Heart right ventricle (tissue), 16 donors: ENCODE results near the gene RAD51B. TPM values are rescaled to one million over a fixed set of nuclear protein-coding genes. Genes with fewer than 3 reads are reported as not detected.
A peak's percentile ranks its signal among the peaks of the same experiment; 100 is the strongest.

Experiments used
- ATAC-seq, 8 donors: fragments of 200-7000 bp; cut with Tn5 transposase; one replicate each; pipeline ENCODE4 v1.9.1; 2020; ENCODE audit warnings: mild to moderate bottlenecking in 8 of 8, moderate library complexity in 8 of 8, moderate number of reproducible peaks in 1 of 8
- DNase-seq, 2 donors: peaks; one replicate each; pipeline ENCODE4 v3.0.0-alpha.2; 2020
- H3K27ac ChIP-seq, 10 donors: fragments of 200-600 bp; sonication (generic) in 2 of 10; one replicate each; pipeline versions ENCODE4 v1.5.0 to v1.8.0; 2020 to 2022; ENCODE audit warnings: mild to moderate bottlenecking in 3 of 10
- H3K27me3 ChIP-seq, 7 donors: fragments of 200-600 bp; one replicate each; pipeline ENCODE4 v1.8.0; 2021 to 2022; ENCODE audit warnings: mild to moderate bottlenecking in 2 of 7
- H3K36me3 ChIP-seq, 9 donors: fragments of 200-600 bp; sonication (generic) in 1 of 9; one replicate each; pipeline versions ENCODE4 v1.5.0 to v1.8.0; 2020 to 2022; ENCODE audit warnings: mild to moderate bottlenecking in 2 of 9
- H3K4me1 ChIP-seq, 9 donors: fragments of 200-600 bp; sonication (generic) in 1 of 9; one replicate each; pipeline versions ENCODE4 v1.5.0 to v1.8.0; 2020 to 2022; ENCODE audit warnings: mild to moderate bottlenecking in 4 of 9
- H3K4me3 ChIP-seq, 10 donors: fragments of 200-600 bp; sonication (generic) in 2 of 10; one replicate each; pipeline versions ENCODE4 v1.5.0 to v1.8.0; 2020 to 2022; ENCODE audit warnings: mild to moderate bottlenecking in 7 of 10, moderate library complexity in 2 of 10
- H3K9me3 ChIP-seq, 11 donors: fragments of 200-600 bp in 10 of 11; sonication (generic) in 2 of 11; one replicate each; pipeline versions ENCODE4 v1.5.0 to v1.8.0; 2013 to 2022; ENCODE audit warnings: mild to moderate bottlenecking in 2 of 11, control low read depth in 1 of 11, moderate library complexity in 1 of 11
- WGBS, 2 donors: extraction: QIAGEN DNeasy Blood & Tissue Kit; methylation state at CpG; one replicate each; pipeline ENCODE4 v1.1.7; 2013; ENCODE audit warnings: inconsistent platforms in 1 of 2; 5-methylcytosine and 5-hydroxymethylcytosine counted together
- intact Hi-C, 10 donors: fragments of 100-400 bp; cut with DNase I; formaldehyde crosslinking; loops; one replicate each; pipeline versions ENCODE4 v1.11.1 to v1.14.2; 2022
- polyA plus RNA-seq, 2 donors: library from polyadenylated mRNA; stranded (reverse); fragments of 200-250 nt; gene quantifications; one replicate each; pipeline ENCODE4 v1.2.3, GENCODE V29; 2013
- total RNA-seq, 10 donors: library from RNA; stranded (reverse); fragmentation: NEBNext Ultra II Directional in 3 of 10; extraction: Animal tissue kit (Norgen Biotek cat#: 25700) in 3 of 10; gene quantifications; one replicate each; pipeline versions ENCODE4 v1.2.1 to v1.2.4, GENCODE V29; 2021 to 2023
- TF ChIP-seq, protein P1 (sequence below), 9 donors: fragments of 200-600 bp; sonication (generic) in 2 of 9; IDR thresholded peaks; one replicate each; pipeline versions ENCODE4 v1.5.0 to v1.8.0; 2021 to 2022; ENCODE audit warnings: antibody characterized with exemption in 9 of 9, mild to moderate bottlenecking in 5 of 9, moderate library complexity in 1 of 9
- donor health status: Arrhythmogenic right ventricular cardiomyopathy.
- donor health status: ischemic (EF 13 %, LVEDD 7.1; RV severe dilation, severe dysfunction).
- donor health status: healthy with polysubstance abuse.
- donor health status: DM: no; HTN: yes; CAD: no.
- donor health status: DM: no; HTN: no; CAD: no.
- donor health status: ischemic (EF 25% LVEDD 6.9; RV normal size, moderate dysfunction).
- donor health status: ischemic (EF 25% LVEDD 5.7; RV mildly dilated, moderate dysfunction).
- donor health status: healthy.
- donor health status: DM: yes; HTN: yes; CAD: no.
- donor health status: Ischemic cardiomyopathy.
- donor health status: ischemic (EF 35%, LVEDD 5.7; RV mildly dilated, moderate dysfunction).
- donor health status: nonischemic (EF 11% LVEDD 7.7; RV severe dilation, severe dysfunction).
- donor health status: DM: yes; HTN: yes; CAD: no.
- donor health status: PGD.
- donor health status: ischemic (EF 29% LVEDD 5.4; RV normal size, mild dysfunction).
- donor health status: nonischemic (EF 23%, LVEDD 6.1; RV moderate dilation, normal function).

The RAD51B gene
- total and polyA plus RNA-seq, 12 donors, result 0.88 to 8.6 (median 3.5) TPM

GRCh38 chr14:68573126-68573525, 753.5 kb downstream of the RAD51B start:
- Histone ChIP-seq H3K9me3 (peaks cover 0 to 6% (median 0%) of the 10 kb centered on the region in 11 donors), H3K4me1 (peaks cover 3 to 60% (median 26%) of the 10 kb centered on the region in 9 donors), H3K27ac (no peak overlapping the region), H3K4me3 (no peak overlapping the region), H3K36me3 (no peaks in the 10 kb centered on the region), H3K27me3 (no peaks in the 10 kb centered on the region)
- intact Hi-C loops, result no loop called here
- TF ChIP-seq, protein P1, sequence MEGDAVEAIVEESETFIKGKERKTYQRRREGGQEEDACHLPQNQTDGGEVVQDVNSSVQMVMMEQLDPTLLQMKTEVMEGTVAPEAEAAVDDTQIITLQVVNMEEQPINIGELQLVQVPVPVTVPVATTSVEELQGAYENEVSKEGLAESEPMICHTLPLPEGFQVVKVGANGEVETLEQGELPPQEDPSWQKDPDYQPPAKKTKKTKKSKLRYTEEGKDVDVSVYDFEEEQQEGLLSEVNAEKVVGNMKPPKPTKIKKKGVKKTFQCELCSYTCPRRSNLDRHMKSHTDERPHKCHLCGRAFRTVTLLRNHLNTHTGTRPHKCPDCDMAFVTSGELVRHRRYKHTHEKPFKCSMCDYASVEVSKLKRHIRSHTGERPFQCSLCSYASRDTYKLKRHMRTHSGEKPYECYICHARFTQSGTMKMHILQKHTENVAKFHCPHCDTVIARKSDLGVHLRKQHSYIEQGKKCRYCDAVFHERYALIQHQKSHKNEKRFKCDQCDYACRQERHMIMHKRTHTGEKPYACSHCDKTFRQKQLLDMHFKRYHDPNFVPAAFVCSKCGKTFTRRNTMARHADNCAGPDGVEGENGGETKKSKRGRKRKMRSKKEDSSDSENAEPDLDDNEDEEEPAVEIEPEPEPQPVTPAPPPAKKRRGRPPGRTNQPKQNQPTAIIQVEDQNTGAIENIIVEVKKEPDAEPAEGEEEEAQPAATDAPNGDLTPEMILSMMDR (IDR thresholded peaks at IDR 0.05), result no peak
- 92 to 93% methylated on average over 6 of the region's 6 CpGs for WGBS, 2 donors
- ATAC-seq (no peak), DNase-seq (no peak)

DNA sequence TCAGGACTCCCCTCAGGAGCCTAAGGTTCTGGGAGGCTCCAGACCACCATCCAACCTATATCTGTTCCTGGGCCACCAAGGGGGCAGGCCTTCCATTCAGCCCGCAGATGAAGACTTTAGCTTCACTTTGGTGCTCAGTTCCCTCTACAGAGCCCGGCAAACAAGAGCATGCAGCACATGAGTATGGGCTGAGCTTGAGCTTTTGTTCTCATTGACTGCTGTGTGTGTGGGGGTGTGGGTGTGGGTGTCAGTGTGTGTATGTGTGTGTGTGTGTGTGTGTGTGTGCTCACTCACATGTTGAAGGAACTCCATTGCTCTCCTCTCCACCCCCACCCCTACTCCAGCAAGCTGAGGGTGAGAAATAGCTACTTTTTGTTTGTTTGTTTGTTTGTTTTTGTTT, 754.1 kb downstream of the RAD51B start:
- 92 to 95% methylated on average over 2 of the region's 2 CpGs for WGBS, 2 donors
- H3K4me1 ChIP-seq, result peaks cover 3 to 60% (median 24%) of the 10 kb centered on the region in 9 donors

DNA sequence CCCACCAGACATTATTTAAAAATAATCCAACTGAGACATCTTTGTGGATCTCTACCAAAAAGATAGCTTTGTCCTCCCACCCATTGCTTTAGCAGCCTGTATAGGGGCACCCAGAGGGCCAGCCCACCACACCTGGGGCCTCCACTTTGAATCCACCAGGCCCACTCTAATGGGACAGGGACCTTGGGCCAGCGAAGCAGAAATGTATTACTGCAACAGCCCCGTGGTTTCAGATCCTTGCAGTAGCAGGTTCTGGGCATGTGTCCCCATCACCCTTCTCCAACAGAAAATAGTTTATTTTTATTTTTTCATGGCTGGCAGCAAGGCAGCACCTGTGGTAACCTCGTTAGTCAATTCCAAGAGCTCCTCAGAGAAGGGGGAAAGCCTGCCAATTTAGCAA, 754.9 kb downstream of the RAD51B start:
- WGBS, 2 donors, result 90% methylated on average over 3 of the region's 3 CpGs
- ATAC-seq (no peak), DNase-seq (no peak)
- Histone ChIP-seq H3K4me1 (peaks cover 3 to 60% (median 21%) of the 10 kb centered on the region in 9 donors), H3K27ac (peak overlapping the region in 1 of 10 donors; percentile 86), H3K36me3 (no peaks in the 10 kb centered on the region), H3K27me3 (no peaks in the 10 kb centered on the region), H3K9me3 (peaks cover 0 to 6% (median 0%) of the 10 kb centered on the region in 11 donors), H3K4me3 (no peak overlapping the region)
- intact Hi-C loops, result no loop called here
- TF ChIP-seq, protein P1 (IDR thresholded peaks at IDR 0.05), result no peak

More for the DNA sequence above, 754.1 kb downstream of the RAD51B start:
- no peak overlapping the region for H3K4me3 ChIP-seq
- intact Hi-C loops, result no loop called here
- TF ChIP-seq, protein P1 (IDR thresholded peaks at IDR 0.05), result no peak
- H3K36me3 ChIP-seq, result no peaks in the 10 kb centered on the region
- no peak overlapping the region for H3K27ac ChIP-seq
- no peak for ATAC-seq
- DNase-seq, result no peak
- peaks cover 0 to 6% (median 0%) of the 10 kb centered on the region in 11 donors for H3K9me3 ChIP-seq
- H3K27me3 ChIP-seq, result no peaks in the 10 kb centered on the region

DNA sequence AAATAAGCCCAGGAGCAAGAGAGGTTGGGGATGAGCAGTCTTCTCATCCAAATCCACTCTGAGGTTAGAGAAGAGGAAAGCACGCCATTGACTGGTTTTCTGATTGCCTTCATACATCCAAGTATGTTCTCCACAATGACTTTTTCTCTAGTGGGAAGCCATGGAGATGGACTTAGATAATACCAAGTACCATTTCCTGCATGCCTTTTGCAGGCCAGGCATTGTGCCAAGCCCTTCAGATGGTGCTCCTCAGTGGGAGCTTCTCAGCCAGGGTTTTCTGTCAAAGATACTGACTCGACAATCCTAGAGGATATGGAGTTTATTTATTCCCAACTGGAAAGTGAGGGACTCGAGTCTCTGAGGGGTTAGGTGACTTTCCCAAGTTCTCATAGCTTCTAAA, 755.3 kb downstream of the RAD51B start:
- Histone ChIP-seq H3K27ac (peak overlapping the region in 1 of 10 donors; percentile 86), H3K27me3 (no peaks in the 10 kb centered on the region), H3K9me3 (peaks cover 0 to 6% (median 0%) of the 10 kb centered on the region in 11 donors), H3K36me3 (no peaks in the 10 kb centered on the region), H3K4me3 (no peak overlapping the region), H3K4me1 (peaks cover 3 to 60% (median 17%) of the 10 kb centered on the region in 9 donors)
- 61 to 73% methylated on average over 3 of the region's 3 CpGs for WGBS, 2 donors
- intact Hi-C loops, result no loop called here
- ATAC-seq (no peak), DNase-seq (no peak)
- TF ChIP-seq, protein P1 (IDR thresholded peaks at IDR 0.05), result no peak
